Vagina (tissue), 2 donors: ENCODE data around the gene CTU2. TPM values are rescaled to one million over a fixed set of nuclear protein-coding genes. Genes with fewer than 3 reads are reported as not detected.

Source experiments
- DNase-seq, 2 donors: peaks; one replicate each; pipeline ENCODE4 v3.0.0-alpha.2; 2017; ENCODE audit errors: extremely low spot score in 2 of 2
- H3K27ac ChIP-seq: fragments of 200-600 bp; sonication (generic); one replicate; pipeline ENCODE4 v1.5.1; 2019
- H3K27me3 ChIP-seq: fragments of 200-600 bp; sonication (generic); one replicate; pipeline ENCODE4 v1.5.1; 2019
- H3K36me3 ChIP-seq, 2 donors: fragments of 200-600 bp; sonication (generic); one replicate each; pipeline ENCODE4 v1.5.1; 2017 to 2019
- H3K4me1 ChIP-seq: fragments of 200-600 bp; sonication (generic); one replicate; pipeline ENCODE4 v1.5.1; 2019
- H3K4me3 ChIP-seq, 2 donors: fragments of 200-600 bp; sonication (generic); 1 replicate in 1 of 2; 2 replicates in 1 of 2; pipeline ENCODE4 v1.5.1; 2016 to 2019
- H3K9me3 ChIP-seq: fragments of 200-600 bp; sonication (generic); one replicate; pipeline ENCODE4 v1.5.1; 2019
- CTCF ChIP-seq, 3 experiments: fragments of 450-650 bp in 2 of 3; fragments of 200-600 bp in 1 of 3; sonication (generic) in 1 of 3; IDR thresholded peaks; one replicate each; pipeline ENCODE4 v1.5.1; 2017 to 2019; ENCODE audit warnings: antibody characterized with exemption in 3 of 3, mild to moderate bottlenecking in 2 of 3, moderate library complexity in 2 of 3
- POLR2A ChIP-seq, 2 donors: fragments of 450-650 bp; IDR thresholded peaks; one replicate each; pipeline ENCODE4 v1.6.1; 2017; ENCODE audit warnings: antibody characterized with exemption in 2 of 2, mild to moderate bottlenecking in 2 of 2, moderate library complexity in 2 of 2
- POLR2AphosphoS5 ChIP-seq, 2 donors: sonication (generic); formaldehyde crosslinking; IDR thresholded peaks; one replicate each; pipeline ENCODE4 v1.9.0; 2017; ENCODE audit warnings: antibody characterized with exemption in 2 of 2, mild to moderate bottlenecking in 2 of 2, low read depth in 1 of 2; ENCODE audit not compliant: insufficient read depth in 1 of 2
- intact Hi-C: fragments of 100-400 bp; cut with DNase I; formaldehyde crosslinking; loops from one replicate; pipeline ENCODE4 v1.15.1; 2023
- total RNA-seq: library from RNA; depleted of rRNA; stranded (reverse); fragments of >200 nt; gene quantifications from one replicate; pipeline ENCODE4 v1.2.3, GENCODE V29; 2016

CTU2 gene
- total RNA-seq, 1 donor from 2014 or later, result 7.9 TPM

DNA sequence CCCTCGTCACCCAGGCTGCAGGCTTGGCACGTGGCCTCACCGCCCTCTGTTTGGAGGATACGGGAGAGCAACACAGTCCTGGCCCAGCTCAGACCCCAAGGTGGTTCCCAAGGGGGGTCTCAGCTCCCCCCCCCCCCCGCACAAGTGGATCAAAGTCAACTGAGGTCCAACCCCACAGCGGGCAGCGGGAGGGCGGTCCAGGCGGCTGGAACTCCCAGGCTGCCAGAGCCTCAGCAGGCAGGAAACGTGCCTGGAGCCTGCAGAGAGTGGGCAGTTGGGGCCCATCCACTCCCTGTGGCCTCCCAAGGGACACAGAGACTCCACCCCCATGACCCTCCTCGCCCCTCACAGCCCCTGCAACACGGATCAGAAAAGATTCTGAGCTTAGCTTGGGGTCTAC is 42.1 kb downstream of the CTU2 start:
- no peaks in the 10 kb centered on the region for H3K9me3 ChIP-seq
- no peak for DNase-seq
- no peak for TF ChIP-seq POLR2A (IDR thresholded peaks at IDR 0.05)
- TF ChIP-seq CTCF (IDR thresholded peaks at IDR 0.05), result no peak
- TF ChIP-seq POLR2AphosphoS5 (IDR thresholded peaks at IDR 0.05; ENCODE audit: insufficient read depth in 1 of 2, low read depth in 1 of 2), result no peak
- no peaks in the 10 kb centered on the region for H3K27me3 ChIP-seq
- no peak overlapping the region for H3K4me3 ChIP-seq
- intact Hi-C loops, result loop anchor here (10.0 kb wide), 1 partner anchor 64 kb away; the partner anchor contains the start of gene SNAI3
- no peak overlapping the region for H3K27ac ChIP-seq
- H3K36me3 ChIP-seq, result no peaks in the 10 kb centered on the region
- peaks cover 47% of the 10 kb centered on the region for H3K4me1 ChIP-seq

GRCh38 chr16:88749358-88749757 is 43.1 kb downstream of the CTU2 start:
- no peak for DNase-seq
- intact Hi-C loops, result loop anchor here (10.0 kb wide), 1 partner anchor 65 kb away; the partner anchor contains the start of gene SNAI3
- H3K9me3 ChIP-seq, result no peaks in the 10 kb centered on the region
- H3K27ac ChIP-seq, result no peak overlapping the region
- H3K36me3 ChIP-seq, result no peaks in the 10 kb centered on the region
- TF ChIP-seq POLR2AphosphoS5 (IDR thresholded peaks at IDR 0.05; ENCODE audit: insufficient read depth in 1 of 2, low read depth in 1 of 2), result no peak
- no peak for TF ChIP-seq POLR2A (IDR thresholded peaks at IDR 0.05)
- H3K27me3 ChIP-seq, result no peaks in the 10 kb centered on the region
- H3K4me3 ChIP-seq, result no peak overlapping the region
- peaks cover 44% of the 10 kb centered on the region for H3K4me1 ChIP-seq

GRCh38 chr16:88750854-88751253 is 44.6 kb downstream of the CTU2 start:
- no peak overlapping the region for H3K4me3 ChIP-seq
- no peak for TF ChIP-seq POLR2AphosphoS5 (IDR thresholded peaks at IDR 0.05; ENCODE audit: insufficient read depth in 1 of 2, low read depth in 1 of 2)
- TF ChIP-seq POLR2A (IDR thresholded peaks at IDR 0.05), result no peak
- no peak for TF ChIP-seq CTCF (IDR thresholded peaks at IDR 0.05)
- H3K27ac ChIP-seq, result no peak overlapping the region
- no peaks in the 10 kb centered on the region for H3K36me3 ChIP-seq
- H3K4me1 ChIP-seq, result peaks cover 43% of the 10 kb centered on the region
- intact Hi-C loops, result no loop called here
- H3K27me3 ChIP-seq, result no peaks in the 10 kb centered on the region
- no peak for DNase-seq
- H3K9me3 ChIP-seq, result no peaks in the 10 kb centered on the region

DNA sequence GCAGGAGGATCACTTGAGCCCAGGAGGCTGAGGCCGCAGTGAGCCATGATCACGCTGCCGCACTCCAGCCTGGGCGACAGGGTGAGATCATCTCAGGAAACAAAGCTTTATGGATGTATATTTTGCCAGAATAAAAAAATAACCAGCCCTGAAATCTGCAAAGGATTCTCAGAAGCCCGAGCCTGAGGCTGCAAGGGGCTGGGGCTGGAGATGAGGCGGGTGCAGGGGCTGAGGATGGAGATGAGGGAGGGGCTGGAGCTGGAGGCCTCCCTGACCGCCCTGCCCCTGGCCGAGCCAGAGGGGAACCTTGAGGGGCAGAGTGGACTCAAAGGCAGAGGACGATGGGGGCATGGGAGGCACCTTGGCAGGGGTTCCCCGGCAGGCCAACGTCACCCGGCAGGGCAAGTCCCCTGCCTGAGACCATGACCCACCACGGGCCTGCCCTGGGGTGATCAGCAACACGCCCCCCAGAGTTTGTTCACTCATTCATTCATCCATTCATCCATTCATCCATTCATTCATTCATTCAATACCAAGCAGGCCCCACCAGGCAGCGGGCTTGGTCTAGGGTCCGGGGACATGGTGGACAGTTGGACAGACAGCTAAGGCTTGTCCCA is 46.2 kb downstream of the CTU2 start:
- H3K4me3 ChIP-seq, result no peak overlapping the region
- intact Hi-C loops, result no loop called here
- no peak for DNase-seq
- peaks cover 31% of the 10 kb centered on the region for H3K4me1 ChIP-seq
- H3K27me3 ChIP-seq, result no peaks in the 10 kb centered on the region
- no peaks in the 10 kb centered on the region for H3K36me3 ChIP-seq
- H3K27ac ChIP-seq, result no peak overlapping the region
- TF ChIP-seq CTCF (IDR thresholded peaks at IDR 0.05) (no peak), POLR2AphosphoS5 (IDR thresholded peaks at IDR 0.05; ENCODE audit: insufficient read depth in 1 of 2, low read depth in 1 of 2) (no peak), POLR2A (IDR thresholded peaks at IDR 0.05) (no peak)
- no peaks in the 10 kb centered on the region for H3K9me3 ChIP-seq

GRCh38 chr16:88753191-88753590 is 46.9 kb downstream of the CTU2 start:
- no peak overlapping the region for H3K27ac ChIP-seq
- intact Hi-C loops, result no loop called here
- H3K27me3 ChIP-seq, result no peaks in the 10 kb centered on the region
- no peak overlapping the region for H3K4me3 ChIP-seq
- no peak for DNase-seq
- no peaks in the 10 kb centered on the region for H3K9me3 ChIP-seq
- peaks cover 32% of the 10 kb centered on the region for H3K4me1 ChIP-seq
- H3K36me3 ChIP-seq, result no peaks in the 10 kb centered on the region
- TF ChIP-seq POLR2AphosphoS5 (IDR thresholded peaks at IDR 0.05; ENCODE audit: insufficient read depth in 1 of 2, low read depth in 1 of 2) (no peak), CTCF (IDR thresholded peaks at IDR 0.05) (no peak), POLR2A (IDR thresholded peaks at IDR 0.05) (no peak)
